KG1 (cell line): ENCODE measurements around the gene DNAH10.

Source experiments
- DNase-seq: peaks from one replicate; lab custom pipeline; 2025; lab: John Stamatoyannopoulos, UW

Gene DNAH10, protein sequence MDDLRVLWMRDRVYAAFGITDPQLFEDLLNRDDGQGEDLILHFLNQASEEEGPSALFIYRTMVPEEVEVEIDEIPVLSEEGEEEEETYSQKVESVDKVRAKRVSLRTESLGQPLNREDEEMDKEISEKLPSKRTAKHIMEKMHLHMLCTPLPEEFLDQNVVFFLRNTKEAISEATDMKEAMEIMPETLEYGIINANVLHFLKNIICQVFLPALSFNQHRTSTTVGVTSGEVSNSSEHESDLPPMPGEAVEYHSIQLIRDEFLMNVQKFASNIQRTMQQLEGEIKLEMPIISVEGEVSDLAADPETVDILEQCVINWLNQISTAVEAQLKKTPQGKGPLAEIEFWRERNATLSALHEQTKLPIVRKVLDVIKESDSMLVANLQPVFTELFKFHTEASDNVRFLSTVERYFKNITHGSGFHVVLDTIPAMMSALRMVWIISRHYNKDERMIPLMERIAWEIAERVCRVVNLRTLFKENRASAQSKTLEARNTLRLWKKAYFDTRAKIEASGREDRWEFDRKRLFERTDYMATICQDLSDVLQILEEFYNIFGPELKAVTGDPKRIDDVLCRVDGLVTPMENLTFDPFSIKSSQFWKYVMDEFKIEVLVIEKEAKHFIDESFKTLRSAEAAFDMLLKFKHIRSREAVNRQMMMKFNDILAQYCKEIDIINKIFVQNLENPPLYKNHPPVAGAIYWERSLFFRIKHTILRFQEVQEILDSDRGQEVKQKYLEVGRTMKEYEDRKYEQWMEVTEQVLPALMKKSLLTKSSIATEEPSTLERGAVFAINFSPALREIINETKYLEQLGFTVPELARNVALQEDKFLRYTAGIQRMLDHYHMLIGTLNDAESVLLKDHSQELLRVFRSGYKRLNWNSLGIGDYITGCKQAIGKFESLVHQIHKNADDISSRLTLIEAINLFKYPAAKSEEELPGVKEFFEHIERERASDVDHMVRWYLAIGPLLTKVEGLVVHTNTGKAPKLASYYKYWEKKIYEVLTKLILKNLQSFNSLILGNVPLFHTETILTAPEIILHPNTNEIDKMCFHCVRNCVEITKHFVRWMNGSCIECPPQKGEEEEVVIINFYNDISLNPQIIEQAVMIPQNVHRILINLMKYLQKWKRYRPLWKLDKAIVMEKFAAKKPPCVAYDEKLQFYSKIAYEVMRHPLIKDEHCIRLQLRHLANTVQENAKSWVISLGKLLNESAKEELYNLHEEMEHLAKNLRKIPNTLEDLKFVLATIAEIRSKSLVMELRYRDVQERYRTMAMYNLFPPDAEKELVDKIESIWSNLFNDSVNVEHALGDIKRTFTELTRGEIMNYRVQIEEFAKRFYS (N-terminal part only)

DNA sequence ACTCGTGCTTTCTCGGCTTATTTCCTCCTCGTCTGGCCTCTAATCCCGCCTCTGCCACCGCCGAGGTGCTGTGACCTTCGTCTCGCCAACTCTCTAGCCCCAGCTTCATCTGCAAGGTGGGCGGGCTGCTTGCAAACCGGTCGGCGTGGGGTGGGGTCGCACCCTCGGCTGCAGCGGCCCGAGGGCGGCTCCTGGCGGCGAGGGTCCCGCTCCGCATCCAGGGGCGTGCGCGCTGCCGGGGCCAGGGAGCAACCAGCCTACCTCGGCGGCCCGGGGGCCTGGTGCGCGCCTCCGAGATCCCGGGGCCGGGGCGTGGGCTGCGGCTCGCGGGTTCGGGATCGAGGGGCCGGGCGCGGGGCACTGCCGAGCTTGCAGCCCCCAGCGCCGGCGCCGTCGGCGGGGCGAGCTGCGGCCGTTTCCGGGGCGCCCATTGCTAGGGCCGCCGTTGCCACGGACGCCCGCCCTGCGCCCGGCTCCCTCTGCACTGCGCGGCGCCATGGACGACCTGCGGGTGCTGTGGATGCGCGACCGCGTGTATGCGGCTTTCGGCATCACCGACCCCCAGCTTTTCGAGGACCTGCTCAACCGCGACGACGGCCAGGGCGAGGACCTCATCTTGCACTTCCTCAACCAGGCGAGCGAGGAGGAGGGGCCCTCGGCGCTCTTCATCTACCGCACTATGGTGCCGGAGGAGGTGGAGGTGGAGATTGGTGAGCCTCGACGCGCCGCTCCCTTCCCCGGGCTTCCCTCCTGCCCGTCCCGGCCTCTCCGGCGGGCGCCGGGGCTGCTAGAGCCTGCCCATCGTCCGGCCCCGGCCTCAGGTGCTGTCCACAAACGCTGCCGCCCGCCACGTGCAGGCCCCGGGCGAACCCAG is at the start of gene DNAH10:
TSS of gene DNAH10 (plus strand) at position 461 of the 874 bp plus-strand sequence. CDS start at position 497, 36 bp downstream.
- no peak for DNase-seq

DNA sequence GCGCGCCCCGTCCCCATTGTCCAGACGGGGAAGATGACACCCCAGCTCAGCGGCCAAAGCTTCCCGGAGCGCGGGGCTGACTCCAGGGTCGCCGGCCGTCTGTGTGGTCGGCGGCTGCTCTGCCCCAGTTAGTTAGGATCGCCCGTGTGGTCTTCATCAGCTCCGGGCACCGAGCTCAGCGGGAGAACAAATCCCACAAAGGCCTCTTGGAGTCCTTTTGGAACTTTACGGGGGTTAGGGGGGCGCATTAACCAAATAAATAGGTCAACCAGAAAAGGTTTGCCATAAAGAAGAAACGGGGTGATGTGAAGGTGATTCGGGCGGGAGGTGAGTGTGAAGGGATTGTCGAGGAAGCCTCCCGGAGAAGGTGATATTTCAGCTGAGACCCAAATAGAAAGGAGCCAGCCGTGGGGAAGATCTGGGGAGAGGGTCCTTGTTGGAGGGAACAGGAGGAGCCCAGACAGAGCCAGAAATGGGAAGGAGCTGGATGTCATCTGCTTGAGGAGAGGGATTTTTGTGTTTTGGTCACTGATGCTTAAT is 49.3 kb upstream of the DNAH10 start:
- no peak for DNase-seq

DNA sequence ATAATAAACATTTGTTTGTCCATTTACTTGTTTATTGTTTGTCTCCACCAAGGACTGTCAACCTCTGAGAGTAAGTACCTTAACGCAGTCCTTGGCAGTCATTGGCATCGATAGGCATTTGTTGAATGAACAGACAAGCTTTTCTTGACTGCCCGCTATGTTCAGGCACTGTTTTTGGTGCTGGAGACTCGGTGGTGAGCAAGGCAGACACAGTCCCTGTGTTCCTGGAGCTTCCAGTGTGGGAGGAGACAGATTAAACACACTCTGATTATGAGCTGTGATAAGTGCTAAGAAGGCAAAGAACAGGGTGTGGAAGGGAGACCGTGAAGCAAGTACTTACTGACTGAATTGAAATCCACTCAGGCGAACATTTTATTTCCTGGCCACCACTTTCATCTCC is 48.7 kb upstream of the DNAH10 start:
- DNase-seq, result no peak

DNA sequence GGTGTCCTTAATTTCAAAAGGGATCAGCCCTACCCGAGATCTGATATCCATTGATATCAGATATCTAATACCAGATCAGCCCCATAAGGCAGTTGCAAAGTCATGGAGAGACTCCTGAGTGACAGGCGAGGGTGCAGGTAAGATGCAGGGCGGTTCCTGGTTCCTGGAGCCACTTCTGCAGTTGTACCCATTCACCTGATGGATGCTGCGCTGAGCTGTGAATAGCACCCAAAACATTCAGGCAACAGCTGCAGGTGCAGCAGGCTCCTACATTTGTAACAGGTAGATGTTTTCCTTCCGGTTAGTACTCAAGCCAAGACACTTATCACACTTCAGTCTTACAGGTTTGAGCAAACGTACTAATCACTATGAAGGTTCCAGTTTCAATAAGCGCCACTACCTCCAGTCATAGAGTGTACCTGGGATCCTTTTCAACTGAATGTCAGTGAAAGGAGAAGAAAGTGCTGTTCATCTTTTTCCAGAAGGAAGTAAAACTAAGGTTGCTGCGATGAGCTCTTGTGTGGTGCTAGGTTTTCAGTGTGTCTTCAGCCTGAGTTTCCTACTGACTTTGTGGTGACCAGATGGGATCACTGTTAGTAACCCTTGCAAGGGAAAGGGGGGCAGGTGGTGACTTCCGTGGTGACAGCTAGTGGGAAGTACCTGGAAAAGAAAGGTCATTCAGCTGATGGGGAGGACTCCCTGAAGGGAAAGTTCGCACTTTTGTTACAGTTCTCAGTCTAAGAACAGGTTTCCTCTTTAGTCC is 48.1 kb upstream of the DNAH10 start:
- DNase-seq, result no peak

DNA sequence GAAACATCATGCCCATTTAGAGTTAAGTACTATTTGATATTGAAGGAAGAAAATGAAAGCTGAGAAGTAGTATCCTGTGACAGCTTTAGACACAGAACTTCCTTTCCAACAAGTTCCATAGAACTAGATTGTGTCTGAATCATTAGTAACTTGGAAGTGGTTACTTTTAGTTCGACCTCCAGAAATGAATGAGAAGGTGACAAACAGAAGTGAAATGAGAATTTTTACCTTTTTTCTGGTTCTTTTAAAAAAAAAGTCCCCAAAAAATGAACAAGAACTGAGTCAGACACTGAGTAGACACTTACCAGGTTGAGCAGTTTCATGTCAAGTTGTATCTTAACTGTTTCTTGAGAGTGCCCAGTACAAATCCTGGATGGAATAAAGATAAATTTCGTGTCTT is 46.9 kb upstream of the DNAH10 start:
- DNase-seq, result no peak

DNA sequence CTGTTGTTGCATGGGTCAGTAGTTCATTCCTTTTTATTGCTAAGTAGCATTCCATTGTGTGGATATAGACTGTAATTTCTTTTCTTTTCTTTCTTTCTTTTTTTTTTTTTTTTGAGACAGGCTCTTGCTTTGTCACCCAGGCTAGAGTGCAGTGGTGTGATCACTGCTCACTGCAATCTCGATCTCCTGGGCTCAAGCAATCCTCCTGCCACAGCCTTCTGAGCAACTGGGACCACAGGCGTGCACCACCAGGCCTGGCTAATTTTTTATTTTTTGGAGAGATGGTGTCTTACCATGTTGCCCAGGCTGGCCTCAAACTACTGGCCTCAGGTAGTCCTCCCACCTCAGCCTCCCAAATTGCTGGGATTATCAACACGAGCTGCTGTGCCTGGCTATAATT is 44.8 kb upstream of the DNAH10 start:
- DNase-seq, result no peak

DNA sequence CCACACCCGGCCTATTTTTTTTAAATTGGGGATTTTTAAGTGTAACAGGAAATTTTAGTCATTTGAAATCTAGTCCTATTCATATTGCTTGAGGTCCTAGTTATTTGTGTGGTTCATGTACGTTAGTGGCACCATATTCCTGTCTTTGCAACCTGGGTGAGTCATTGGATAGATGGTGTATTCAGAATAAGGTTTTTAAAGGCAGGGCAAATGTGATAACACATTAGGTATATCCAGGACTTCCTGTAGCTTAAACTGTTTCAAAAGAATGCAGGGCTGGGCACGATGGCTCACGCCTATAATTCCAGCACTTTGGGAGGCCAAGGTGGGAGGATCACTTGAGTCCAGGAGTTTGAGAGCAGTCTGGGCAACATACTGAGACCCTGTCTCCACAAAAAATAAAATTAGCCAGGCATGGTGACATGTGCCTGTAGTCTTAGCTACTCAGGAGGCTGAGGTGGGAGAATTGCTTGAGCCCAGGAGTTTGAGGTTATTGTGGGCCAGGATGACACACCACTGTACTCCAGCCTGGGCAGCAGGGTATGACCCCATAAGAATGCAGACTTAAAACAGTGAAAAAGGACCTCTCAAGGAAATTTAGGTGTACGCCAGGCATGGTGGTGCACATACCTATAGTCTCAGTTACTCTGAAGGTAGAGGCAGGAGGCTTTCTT is 41.8 kb upstream of the DNAH10 start:
- no peak for DNase-seq

DNA sequence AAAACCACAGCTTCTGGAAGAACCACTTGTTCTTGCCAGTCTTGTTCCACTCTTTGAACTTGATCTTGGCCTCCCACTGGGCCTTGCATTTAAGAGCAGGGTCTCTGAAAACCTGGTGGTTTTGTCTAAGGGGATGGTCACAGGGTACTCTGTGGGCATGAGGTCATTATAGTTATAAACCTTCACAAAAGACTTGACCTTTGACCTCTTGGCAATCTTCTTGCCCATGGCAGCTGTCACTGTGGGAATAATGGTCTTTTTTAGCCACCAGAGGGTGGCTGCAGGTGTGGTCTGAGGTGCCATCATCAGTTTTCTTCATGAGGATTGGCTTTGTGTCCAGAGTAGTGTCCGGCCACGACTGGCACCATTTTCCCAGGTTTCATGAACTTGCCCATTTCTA is 40.9 kb upstream of the DNAH10 start:
- no peak for DNase-seq

DNA sequence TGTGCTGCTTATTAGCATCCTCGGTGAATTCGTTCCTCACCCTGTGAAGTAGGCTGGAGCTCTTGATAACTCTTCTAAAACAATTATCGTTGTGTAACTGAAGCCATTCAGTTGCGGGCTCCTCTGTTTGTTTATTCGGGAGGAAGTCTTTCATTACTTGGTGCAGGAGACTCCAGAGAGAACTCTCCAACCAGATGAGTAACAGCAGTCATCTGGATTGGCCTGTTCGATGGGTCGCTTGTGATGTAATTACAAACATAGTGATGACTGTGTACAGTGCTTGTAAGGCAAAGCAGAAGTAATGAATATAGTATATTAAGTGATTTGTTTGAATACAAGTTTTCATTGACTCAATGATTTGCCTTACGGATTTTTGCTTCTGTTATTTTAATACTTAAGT is 39.1 kb upstream of the DNAH10 start:
- DNase-seq, result no peak

DNA sequence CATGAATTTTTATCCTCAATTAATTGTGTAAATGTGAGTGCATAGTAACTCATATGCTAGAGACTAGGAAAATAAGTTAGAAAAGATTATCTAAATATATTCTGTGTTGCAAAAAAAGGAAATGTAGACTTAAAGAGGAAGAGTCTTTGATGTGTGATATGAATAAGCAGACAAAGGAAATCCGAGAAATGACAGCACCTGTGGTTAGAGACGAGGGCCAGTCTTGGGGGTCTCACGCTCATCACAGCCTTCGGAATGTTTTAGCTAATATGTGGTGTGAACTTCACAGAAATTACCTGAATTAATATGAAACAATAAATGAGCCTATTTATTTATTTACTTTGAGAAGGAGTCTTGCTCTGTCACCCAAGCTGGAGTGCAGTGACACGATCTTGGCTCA is 38.3 kb upstream of the DNAH10 start:
- DNase-seq, result no peak

DNA sequence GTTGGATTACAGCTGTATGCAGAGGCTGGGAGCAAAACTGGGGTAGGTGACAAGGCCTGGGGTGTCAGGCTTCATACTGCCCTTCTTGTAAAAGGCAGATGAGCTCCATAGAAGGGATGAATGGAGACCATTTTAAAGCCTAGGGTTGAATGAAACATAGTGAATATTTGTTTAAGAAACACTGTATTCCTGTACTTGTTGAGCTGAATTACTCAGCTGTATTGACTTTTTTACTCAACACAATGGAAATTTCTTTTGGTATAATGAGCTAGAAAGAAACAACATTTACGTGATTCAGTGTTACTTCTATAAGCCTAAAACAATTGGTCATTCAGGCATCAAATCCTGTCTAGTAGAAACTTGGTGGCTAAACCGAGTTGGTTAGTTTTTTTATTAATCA is 35.9 kb upstream of the DNAH10 start:
- no peak for DNase-seq

DNA sequence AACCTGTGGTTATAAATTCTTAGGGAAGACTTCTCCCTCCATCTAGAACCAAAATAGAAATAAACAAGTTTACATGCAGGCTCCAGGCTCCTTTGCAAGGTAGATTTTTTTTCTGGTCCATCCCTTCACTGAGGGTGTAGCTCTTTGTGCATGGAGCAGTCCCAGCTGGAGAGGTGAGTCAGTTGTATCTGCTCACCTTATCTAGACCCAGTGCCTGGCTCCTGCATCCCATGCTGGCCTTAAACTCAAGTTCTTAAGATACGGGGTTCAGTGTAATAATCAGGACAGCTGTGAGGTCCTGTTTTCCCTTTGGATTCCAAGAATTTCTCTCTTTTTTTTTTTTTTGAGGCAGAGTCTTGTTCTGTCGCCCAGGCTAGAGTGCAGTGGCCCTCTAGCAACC is 35.1 kb upstream of the DNAH10 start:
- DNase-seq, result no peak

DNA sequence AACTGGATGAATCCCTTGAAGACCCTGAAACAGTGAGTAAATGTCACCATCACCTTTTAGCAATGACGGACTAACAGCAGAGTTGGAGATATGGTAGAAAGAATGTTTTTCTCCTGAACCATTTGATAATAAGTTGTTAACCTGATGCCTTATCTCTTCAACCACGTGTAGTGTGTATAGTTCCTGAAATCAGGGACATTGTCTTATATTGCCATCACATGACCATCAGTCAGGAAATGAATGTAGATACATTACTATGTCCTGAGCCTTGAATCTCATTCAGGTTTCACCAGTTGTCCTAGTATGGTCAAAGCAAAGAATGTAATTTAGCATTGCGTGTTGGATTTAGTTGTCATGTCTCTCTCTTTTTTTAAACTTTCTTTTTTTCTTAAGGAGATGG is 34.2 kb upstream of the DNAH10 start:
- DNase-seq, result no peak

DNA sequence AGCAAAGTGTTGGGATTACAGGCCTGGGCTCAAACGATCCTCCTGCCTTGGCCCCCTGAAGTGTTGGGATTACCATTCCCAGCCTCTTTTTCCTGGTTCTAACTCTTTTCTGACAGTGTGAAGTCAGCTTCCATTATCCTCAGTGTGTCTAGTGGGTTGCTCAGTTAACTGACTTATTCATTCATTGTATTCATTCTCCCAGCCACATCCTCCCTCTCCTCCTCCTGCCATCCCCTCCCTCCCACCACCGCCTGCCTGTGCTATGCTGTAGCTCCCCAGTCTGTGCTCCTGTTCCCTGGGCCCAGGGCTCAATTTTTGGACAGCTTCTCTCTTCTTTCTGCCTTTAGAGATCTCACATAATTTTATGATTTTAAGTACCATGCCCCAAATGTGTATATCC is 30.5 kb upstream of the DNAH10 start:
- no peak for DNase-seq

DNA sequence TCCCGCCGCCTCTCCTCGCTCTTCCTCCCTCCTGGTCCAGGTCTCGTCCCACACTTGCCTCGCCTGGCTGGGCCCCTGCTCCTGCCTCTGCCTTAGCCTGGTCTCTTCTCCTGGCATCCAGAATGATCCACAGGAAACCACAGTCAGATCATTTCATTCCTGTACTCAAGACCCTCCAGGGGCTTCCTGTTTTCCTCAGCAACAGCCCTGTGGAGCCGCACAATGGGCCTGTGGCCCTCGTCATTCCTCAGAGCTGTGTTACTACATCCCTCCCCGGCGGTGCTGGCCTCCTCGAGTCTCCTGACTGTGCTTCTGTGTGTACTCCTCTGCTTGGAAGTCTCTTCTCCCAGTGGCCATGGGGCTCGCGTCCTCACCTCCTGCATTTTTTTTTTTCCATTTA is 29.9 kb upstream of the DNAH10 start:
- no peak for DNase-seq

DNA sequence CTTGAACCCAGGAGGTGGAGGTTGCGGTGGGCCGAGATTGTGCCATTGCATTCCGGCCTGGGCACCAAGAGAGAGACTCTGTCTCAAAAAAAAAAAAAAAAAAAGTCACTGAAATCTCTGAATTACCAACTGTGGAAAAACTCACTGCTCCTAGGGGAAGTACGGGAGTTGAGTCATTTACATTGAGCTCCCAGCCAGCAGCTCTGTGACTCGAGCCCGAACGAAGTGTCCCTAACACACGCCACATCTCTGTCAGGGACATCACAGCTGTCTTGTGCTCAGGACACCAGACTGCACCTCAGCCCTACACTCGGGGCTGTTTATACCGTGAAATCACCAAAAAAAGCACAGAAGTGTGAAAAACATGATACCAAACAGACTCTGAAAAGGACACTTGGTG is 28.9 kb upstream of the DNAH10 start:
- DNase-seq, result no peak

DNA sequence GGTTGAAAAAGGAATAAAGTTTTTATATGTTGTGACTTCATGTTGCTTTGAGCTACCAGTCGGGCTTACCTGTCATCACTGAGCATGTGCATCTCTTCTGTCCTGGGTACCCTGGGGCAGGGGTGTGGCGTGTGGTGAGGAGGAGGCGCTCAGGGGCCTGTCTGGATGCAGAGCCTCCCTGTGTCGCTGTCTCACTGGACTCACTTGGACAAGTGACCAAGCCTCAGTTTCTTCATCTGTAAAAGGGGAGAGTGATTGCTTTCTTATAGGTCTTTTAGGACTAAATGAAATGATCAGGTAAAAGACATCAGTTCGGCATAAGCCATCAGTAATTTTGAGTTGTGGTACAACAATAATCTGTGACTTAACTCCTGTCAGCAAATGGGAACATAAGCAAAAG is 27.8 kb upstream of the DNAH10 start:
- DNase-seq, result no peak

DNA sequence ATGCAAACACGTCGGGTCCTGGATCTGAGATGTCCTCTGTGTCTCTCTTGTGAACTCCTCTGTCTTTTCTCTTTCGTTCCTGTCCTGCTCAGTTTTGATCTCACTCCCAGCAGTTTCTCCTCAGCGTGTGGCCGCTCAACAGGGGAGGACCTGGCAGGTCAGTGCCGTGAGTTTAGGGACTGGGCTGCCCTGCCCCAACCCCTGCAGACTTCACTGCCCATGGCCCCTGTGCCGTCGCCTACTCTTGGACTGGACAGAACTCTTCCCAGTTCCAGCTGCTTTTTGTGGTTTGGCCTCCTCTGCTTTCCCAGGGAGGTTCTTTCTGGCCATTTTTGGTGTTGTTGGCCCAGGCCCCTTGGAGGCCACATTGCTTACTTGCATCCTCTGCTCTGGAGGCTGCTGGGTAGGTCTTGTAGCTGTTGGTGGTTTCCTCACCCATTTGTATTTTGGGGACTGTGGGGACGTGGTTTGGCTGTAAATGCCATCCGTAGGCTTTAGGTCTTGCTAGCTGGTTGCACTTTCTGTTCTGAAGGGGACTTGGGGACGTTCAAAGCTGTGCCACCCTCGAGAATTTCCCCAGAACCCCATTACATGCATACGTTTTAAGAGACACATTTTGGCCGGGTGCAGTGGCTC is 20.0 kb upstream of the DNAH10 start:
- DNase-seq, result no peak

DNA sequence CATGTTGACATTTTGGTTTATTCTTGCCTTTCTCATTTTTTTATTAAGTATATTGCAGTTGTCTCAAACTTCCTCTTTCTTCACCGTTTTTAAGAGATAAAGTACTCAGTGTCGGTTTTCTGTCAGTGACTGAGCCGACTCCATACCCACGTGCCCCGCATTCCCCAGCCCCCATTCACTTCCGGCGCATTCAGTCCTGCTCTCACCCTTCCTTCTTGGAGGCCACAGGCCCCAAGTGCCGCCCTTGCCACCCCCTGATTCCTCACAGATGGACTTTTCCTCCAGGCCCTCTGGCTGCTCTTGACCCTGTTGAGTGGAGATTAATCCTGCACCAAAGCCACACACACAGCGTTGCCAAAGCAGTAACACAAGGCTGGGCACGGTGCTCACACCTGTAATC is 19.1 kb upstream of the DNAH10 start:
- peak; percentile 85 for DNase-seq
